Endodermal cell (in vitro differentiated cells): Measurements from ENCODE around the gene TMEM255B. TPM values are rescaled to one million over a fixed set of nuclear protein-coding genes. Genes with fewer than 3 reads are reported as not detected.

Source experiments
- DNase-seq: peaks from one replicate; pipeline ENCODE4 v3.0.0-alpha.2; 2017
- H3K27ac ChIP-seq: 2 replicates; pipeline ENCODE4 v1.5.1; 2013; ENCODE audit warnings: mild to moderate bottlenecking, low read depth, low read length, moderate library complexity
- H3K27me3 ChIP-seq: 2 replicates; pipeline ENCODE4 v1.6.1; 2013; ENCODE audit warnings: mild to moderate bottlenecking, low read length, moderate library complexity; ENCODE audit not compliant: insufficient read depth, control insufficient read depth, poor library complexity, severe bottlenecking
- H3K36me3 ChIP-seq: 2 replicates; pipeline ENCODE4 v1.7.0; 2013; ENCODE audit warnings: mild to moderate bottlenecking, low read length, moderate library complexity; ENCODE audit not compliant: control insufficient read depth, insufficient read depth
- H3K4me1 ChIP-seq: one replicate; pipeline ENCODE4 v1.7.0; 2013; ENCODE audit warnings: low read length; ENCODE audit not compliant: control insufficient read depth, insufficient read depth
- H3K4me3 ChIP-seq: 2 replicates; pipeline ENCODE4 v1.5.1; 2013; ENCODE audit warnings: mild to moderate bottlenecking, low read length, moderate library complexity
- H3K9ac ChIP-seq: 2 replicates; pipeline ENCODE4 v1.6.1; 2013; ENCODE audit warnings: mild to moderate bottlenecking, low read length, moderate library complexity; ENCODE audit not compliant: poor library complexity, severe bottlenecking; ENCODE audit errors: extremely low read depth
- H3K9me3 ChIP-seq: 2 replicates; pipeline ENCODE4 v1.6.1; 2013; ENCODE audit warnings: mild to moderate bottlenecking, low read length, moderate library complexity; ENCODE audit not compliant: control insufficient read depth
- H3K27ac Mint-ChIP-seq: 2 replicates; pipeline ENCODE4 v1.8.0; 2020; ENCODE audit warnings: mixed read lengths
- H3K27me3 Mint-ChIP-seq: 2 replicates; pipeline ENCODE4 v1.8.0; 2021; ENCODE audit warnings: mild to moderate bottlenecking, mixed read lengths; ENCODE audit not compliant: insufficient read depth
- H3K36me3 Mint-ChIP-seq: 2 replicates; pipeline ENCODE4 v1.8.0; 2020; ENCODE audit warnings: low read depth, mixed read lengths
- H3K4me1 Mint-ChIP-seq: 2 replicates; pipeline ENCODE4 v1.8.0; 2020; ENCODE audit warnings: mixed read lengths
- H3K4me3 Mint-ChIP-seq: 2 replicates; pipeline ENCODE4 v1.8.0; 2020; ENCODE audit warnings: mild to moderate bottlenecking, moderate library complexity, mixed read lengths
- H3K9me3 Mint-ChIP-seq: 2 replicates; pipeline ENCODE4 v1.8.0; 2020; ENCODE audit warnings: mild to moderate bottlenecking, mixed read lengths
- CTCF ChIP-seq: fragments of 200-600 bp; sonication (generic); conservative IDR thresholded peaks from 2 replicates; pipeline ENCODE4 v1.5.0; 2021; ENCODE audit warnings: antibody characterized with exemption, mild to moderate bottlenecking
- WGBS, 2 experiments: methylation state at CpG; one replicate each; pipeline versions ENCODE4 v1.1.5 to v1.1.7; 2013; ENCODE audit warnings: missing lambda C conversion rate in 2 of 2, mixed read lengths in 1 of 2; ENCODE audit not compliant: insufficient coverage in 1 of 2, insufficient read length in 1 of 2; 5-methylcytosine and 5-hydroxymethylcytosine counted together
- total RNA-seq, 2 donors: library from RNA; stranded (reverse); fragmentation: NEBNext Ultra II Directional in 1 of 2; extraction: Animal tissue kit (Norgen Biotek cat#: 25700) in 1 of 2; gene quantifications; 2 replicates in 1 of 2; 3 replicates in 1 of 2; pipeline ENCODE4 v1.2.1, GENCODE V29; 2021

The TMEM255B gene
- total RNA-seq, 2 donors from 2014 or later = 0.55 to 2.1 TPM

- peaks cover 29% of the 10 kb centered on the region for H3K4me1 Mint-ChIP-seq
- DNase-seq = no peak
- no peak overlapping the region for H3K9ac ChIP-seq
- H3K4me3 ChIP-seq = no peak overlapping the region
- peaks cover 45% of the 10 kb centered on the region for H3K27me3 Mint-ChIP-seq
- no peak overlapping the region for H3K4me3 Mint-ChIP-seq
- H3K4me1 ChIP-seq = no peaks in the 10 kb centered on the region
- H3K36me3 Mint-ChIP-seq = no peaks in the 10 kb centered on the region
- TF ChIP-seq CTCF = no peak
- no peak overlapping the region for H3K27ac ChIP-seq
- H3K9me3 Mint-ChIP-seq = no peaks in the 10 kb centered on the region
- no peaks in the 10 kb centered on the region for H3K9me3 ChIP-seq
- no peaks in the 10 kb centered on the region for H3K36me3 ChIP-seq
- no peak overlapping the region for H3K27ac Mint-ChIP-seq
- H3K27me3 ChIP-seq = peaks cover 47% of the 10 kb centered on the region
- WGBS, 2 experiments = 92 to 100% methylated on average over 1 to 2 of the region's 2 CpGs
These were observed 3.0 kb downstream of the TMEM255B start for GRCh38 chr13:113762075-113762474.

GRCh38 chr13:113762538-113762937, 3.5 kb downstream of the TMEM255B start:
- peaks cover 29% of the 10 kb centered on the region for H3K4me1 Mint-ChIP-seq
- H3K9me3 Mint-ChIP-seq = no peaks in the 10 kb centered on the region
- DNase-seq = peak; percentile 54
- Histone ChIP-seq H3K27me3 (peaks cover 44% of the 10 kb centered on the region), H3K9ac (no peak overlapping the region), H3K36me3 (no peaks in the 10 kb centered on the region), H3K9me3 (no peaks in the 10 kb centered on the region), H3K4me3 (no peak overlapping the region), H3K4me1 (no peaks in the 10 kb centered on the region), H3K27ac (no peak overlapping the region)
- H3K4me3 Mint-ChIP-seq = no peak overlapping the region
- 67 to 73% methylated on average over 6 to 10 of the region's 11 CpGs for WGBS, 2 experiments
- no peaks in the 10 kb centered on the region for H3K36me3 Mint-ChIP-seq
- no peak for TF ChIP-seq CTCF
- no peak overlapping the region for H3K27ac Mint-ChIP-seq
- peaks cover 41% of the 10 kb centered on the region for H3K27me3 Mint-ChIP-seq

GRCh38 chr13:113763254-113763653, 4.2 kb downstream of the TMEM255B start:
- peaks cover 29% of the 10 kb centered on the region for H3K4me1 Mint-ChIP-seq

More at GRCh38 chr13:113763254-113763653, 4.2 kb downstream of the TMEM255B start:
- Histone ChIP-seq H3K4me3 (no peak overlapping the region), H3K9me3 (no peaks in the 10 kb centered on the region), H3K27me3 (peaks cover 36% of the 10 kb centered on the region), H3K36me3 (no peaks in the 10 kb centered on the region), H3K4me1 (no peaks in the 10 kb centered on the region), H3K9ac (no peak overlapping the region), H3K27ac (no peak overlapping the region)
- peak; percentile 30 for DNase-seq
- Mint-ChIP-seq H3K36me3 (no peaks in the 10 kb centered on the region), H3K27me3 (peaks cover 34% of the 10 kb centered on the region), H3K27ac (no peak overlapping the region), H3K4me3 (no peak overlapping the region), H3K9me3 (no peaks in the 10 kb centered on the region)
- TF ChIP-seq CTCF = no peak
- WGBS, 2 experiments = 87 to 90% methylated on average over 11 to 13 of the region's 13 CpGs
